T-helper 2 cell treated with Interferon-gamma antibody and Interleukin-4, amounts not matched to agents 5 μg/mL and 100 μg/mL, for 36 hours (primary cell): ENCODE data around the gene SLFN12L.
"Not testable (repeated sequence)": the region's sequence is repeated elsewhere in the genome, so short reads cannot be mapped to it uniquely, and the experiment has no call there.

Experiments used
- DNase-seq: peaks from one replicate; pipeline ENCODE4 v3.0.0; 2021; ENCODE audit warnings: low spot score
- H3K27ac Mint-ChIP-seq: one replicate; pipeline ENCODE4 v1.8.0; 2021; ENCODE audit warnings: mild to moderate bottlenecking, mixed read lengths
- H3K27me3 Mint-ChIP-seq: one replicate; pipeline ENCODE4 v1.8.0; 2021; ENCODE audit warnings: low read depth, mixed read lengths
- H3K36me3 Mint-ChIP-seq: one replicate; pipeline ENCODE4 v1.8.0; 2021; ENCODE audit warnings: low read depth, mixed read lengths
- H3K4me1 Mint-ChIP-seq: one replicate; pipeline ENCODE4 v1.8.0; 2021; ENCODE audit warnings: low read depth, mixed read lengths
- H3K4me3 Mint-ChIP-seq: one replicate; pipeline ENCODE4 v1.8.0; 2022; ENCODE audit warnings: mild to moderate bottlenecking, moderate library complexity, mixed read lengths
- H3K9me3 Mint-ChIP-seq: one replicate; pipeline ENCODE4 v1.8.0; 2021; ENCODE audit warnings: mixed read lengths

Gene SLFN12L

DNA sequence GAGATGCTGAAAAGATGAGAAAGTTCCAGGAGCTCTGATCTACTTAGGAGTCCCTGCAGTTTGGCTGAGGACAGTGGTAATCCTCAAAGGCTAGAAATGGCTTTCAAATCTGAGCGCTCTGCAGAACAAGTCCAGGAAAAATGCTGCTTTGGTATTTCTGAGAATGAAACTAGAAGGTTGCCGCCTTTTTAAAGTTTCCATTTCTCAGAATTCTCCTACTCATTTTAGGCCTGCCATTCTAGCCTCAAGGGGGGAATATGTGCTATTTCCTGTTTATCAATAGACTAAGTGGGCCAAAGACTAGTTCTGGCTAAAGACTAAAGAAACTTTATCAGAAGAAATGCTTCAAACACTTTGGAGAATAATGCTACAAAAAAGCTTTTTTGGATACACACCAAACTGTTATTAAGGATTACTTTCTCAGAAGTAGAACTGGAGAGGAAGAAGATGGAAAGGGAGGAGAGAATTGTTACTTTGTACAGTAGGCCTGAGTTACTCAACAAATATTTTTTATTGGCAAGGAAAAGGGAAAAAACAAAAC is at the start of gene SLFN12L:
SLFN12L (minus strand) TSS at position 78 of the 541 bp plus-strand sequence. CDS start 15,314 bp downstream, outside the sequence.
- peak; percentile 64 for DNase-seq
- Mint-ChIP-seq H3K9me3 (no peaks in the 10 kb centered on the region), H3K36me3 (peaks cover 32% of the 10 kb centered on the region), H3K4me3 (peak within 1 kb of the TSS; percentile 88), H3K27me3 (no peaks in the 10 kb centered on the region), H3K4me1 (peaks cover 41% of the 10 kb centered on the region), H3K27ac (peak within 1 kb of the TSS; percentile 100)

DNA sequence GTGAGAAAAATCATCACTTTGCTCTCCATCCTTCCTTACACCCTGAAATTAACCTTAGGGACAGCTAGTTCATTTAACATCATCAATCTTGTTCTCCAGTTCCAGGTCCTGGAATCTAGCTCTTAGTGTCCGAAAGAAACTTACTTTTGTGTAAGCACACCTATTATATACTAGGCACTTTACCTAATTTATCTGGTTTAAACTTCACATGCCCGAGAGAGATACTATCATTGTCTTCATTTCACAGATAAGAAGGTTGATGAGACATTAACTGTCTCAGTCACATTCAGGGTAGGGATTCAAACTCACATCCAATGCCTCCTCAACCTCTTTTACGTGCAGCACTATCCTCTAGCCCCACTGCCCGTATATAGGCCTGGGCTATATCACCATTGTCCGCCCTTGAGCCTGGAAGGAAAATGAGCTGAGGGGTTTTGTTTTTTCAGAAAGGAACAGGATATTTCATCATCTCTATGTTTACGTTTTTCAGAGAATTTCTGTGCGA is 49.1 kb upstream of the SLFN12L start:
- Mint-ChIP-seq H3K4me3 (peak overlapping the region; percentile 95), H3K27ac (peak overlapping the region; percentile 98), H3K9me3 (no peaks in the 10 kb centered on the region), H3K4me1 (peaks cover 24% of the 10 kb centered on the region), H3K36me3 (peaks cover 5% of the 10 kb centered on the region), H3K27me3 (peaks cover 8% of the 10 kb centered on the region)
- no peak for DNase-seq

DNA sequence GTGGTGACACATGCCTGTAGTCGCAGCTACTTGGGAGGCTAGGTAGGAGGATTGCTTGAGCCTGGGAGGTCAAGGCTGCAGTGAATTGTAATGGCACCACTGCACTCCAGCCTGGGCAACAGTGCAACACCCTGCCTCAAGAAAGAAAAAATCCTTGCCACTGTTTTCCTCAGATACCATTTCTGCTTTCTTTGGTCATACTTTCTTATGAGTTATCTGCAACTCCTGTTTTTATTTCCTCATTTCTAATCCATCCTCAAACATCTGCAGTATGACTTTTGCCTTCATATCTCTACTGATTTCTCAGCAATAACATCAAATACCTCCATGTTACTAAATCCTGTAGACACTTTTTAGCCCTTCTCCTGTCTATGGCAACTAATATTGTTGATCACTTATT is 46.6 kb upstream of the SLFN12L start:
- Mint-ChIP-seq H3K36me3 (peaks cover 3% of the 10 kb centered on the region), H3K4me1 (peaks cover 14% of the 10 kb centered on the region), H3K27ac (no peak overlapping the region), H3K27me3 (peaks cover 8% of the 10 kb centered on the region), H3K4me3 (no peak overlapping the region), H3K9me3 (no peaks in the 10 kb centered on the region)
- DNase-seq = no peak

DNA sequence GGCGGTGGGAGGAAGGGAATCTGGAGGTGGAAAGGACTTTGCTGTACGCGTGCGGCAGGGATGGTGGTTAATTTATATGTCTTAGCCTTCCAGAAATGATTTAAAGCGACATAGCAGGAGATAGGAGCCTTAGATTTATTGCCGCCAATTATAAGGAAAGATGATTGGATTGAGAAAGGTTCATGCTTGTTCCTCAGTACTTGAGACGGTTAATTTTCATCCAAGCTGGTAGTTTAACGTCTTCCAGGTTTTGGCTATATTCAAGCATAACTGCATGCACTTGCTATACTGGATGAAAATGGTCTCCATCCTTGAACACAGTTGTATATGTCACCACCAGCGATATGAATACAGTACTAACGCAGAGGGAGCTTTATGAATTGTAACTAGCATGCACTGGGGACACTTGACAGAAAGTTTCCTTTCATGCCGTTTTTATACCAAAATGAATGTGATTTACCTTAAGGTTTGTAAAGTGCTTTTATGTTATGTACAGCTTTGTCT is 41.5 kb upstream of the SLFN12L start:
- Mint-ChIP-seq H3K4me1 (peaks cover 24% of the 10 kb centered on the region), H3K27me3 (peaks cover 5% of the 10 kb centered on the region), H3K9me3 (no peaks in the 10 kb centered on the region), H3K36me3 (peaks cover 12% of the 10 kb centered on the region), H3K4me3 (peak overlapping the region; percentile 98), H3K27ac (peak overlapping the region; percentile 95)
- no peak for DNase-seq

DNA sequence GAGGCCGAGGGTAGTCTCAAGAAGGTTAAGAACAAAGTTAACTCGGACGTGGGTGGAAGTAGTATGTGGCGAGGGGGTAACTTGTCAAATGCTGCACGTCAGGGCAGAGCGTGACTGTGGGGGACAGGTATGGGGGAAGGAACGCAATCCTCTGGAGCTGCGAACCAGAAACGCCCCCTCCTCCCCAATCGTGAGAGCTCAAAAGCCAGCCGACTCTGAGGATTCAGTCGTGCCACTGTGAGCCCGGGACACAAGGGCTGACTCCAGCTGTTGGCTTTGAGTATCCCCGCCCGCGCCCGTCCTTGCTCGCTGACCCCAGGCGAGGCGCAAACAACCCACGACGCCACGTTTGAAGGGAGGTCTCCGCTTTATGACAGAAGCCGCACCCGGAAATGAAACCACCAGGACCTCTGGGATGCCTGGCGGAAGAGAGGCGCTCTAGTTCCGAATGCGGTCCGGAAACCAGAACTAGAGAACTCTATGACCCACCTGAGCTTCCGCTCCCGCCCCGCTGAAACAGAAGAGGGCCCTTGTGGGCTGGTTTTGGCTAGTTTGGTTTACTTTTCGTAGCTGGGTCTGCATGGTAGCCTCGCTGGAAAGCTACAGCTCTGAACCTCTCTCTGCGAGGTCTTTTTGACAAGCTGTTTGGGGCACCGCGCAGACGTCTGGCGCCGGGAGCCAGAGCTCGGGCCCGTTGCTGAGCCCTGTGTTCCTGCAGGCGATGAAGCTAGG is 40.9 kb upstream of the SLFN12L start, which contains the start of gene PEX12:
PEX12 (minus strand) TSS at position 375 of the 732 bp plus-strand sequence. CDS start 550 bp downstream, outside the sequence.
- no peaks in the 10 kb centered on the region for H3K9me3 Mint-ChIP-seq
- H3K4me3 Mint-ChIP-seq = peak within 1 kb of the TSS; percentile 98
- peak within 1 kb of the TSS; percentile 95 for H3K27ac Mint-ChIP-seq
- peak; percentile 85 for DNase-seq
- H3K4me1 Mint-ChIP-seq = peaks cover 24% of the 10 kb centered on the region
- H3K36me3 Mint-ChIP-seq = peaks cover 12% of the 10 kb centered on the region
- peaks cover under 1% of the 10 kb centered on the region for H3K27me3 Mint-ChIP-seq

DNA sequence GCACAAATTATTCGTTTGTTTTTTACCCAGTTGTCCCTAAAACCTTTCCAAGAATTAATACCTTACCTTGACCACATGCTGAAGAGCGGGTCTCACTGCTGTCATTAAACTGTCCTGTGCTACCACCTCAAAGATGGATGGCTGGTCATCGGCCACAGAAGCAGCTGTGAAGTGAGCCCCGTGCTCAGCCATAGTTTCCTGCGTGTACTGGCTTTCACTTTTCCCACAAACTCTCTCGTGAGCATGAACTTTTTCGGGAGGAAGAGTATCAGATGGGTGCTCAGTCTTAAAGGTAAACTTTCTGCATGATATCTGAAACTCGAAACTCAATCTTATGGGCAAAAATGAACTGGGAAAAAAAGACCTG is 40.3 kb upstream of the SLFN12L start:
- DNase-seq = no peak
- Mint-ChIP-seq H3K27me3 (no peaks in the 10 kb centered on the region), H3K36me3 (peaks cover 12% of the 10 kb centered on the region), H3K27ac (peak overlapping the region; percentile 95), H3K4me3 (peak overlapping the region; percentile 98), H3K9me3 (no peaks in the 10 kb centered on the region), H3K4me1 (peaks cover 24% of the 10 kb centered on the region)

DNA sequence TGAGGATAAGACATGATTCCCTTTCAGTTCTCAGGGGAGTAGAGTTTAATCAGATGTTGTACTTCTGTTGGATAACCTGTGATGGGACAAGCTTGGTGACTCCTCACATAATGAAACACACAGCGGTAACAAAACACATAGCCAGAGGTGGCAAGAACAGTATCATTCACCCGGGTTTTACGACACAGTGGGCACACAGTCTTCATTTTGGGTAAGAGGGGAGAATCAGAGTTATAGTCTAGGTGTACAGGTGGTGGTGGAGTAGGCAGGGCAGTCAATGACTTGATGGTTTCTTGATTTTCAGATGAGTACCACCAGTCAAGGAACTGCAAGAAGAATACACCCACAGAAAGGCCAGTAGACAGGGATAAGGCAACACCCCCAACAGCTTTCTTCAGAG is 38.3 kb upstream of the SLFN12L start:
- Mint-ChIP-seq H3K4me1 (peaks cover 25% of the 10 kb centered on the region), H3K9me3 (no peaks in the 10 kb centered on the region), H3K4me3 (no peak overlapping the region), H3K27me3 (no peaks in the 10 kb centered on the region), H3K27ac (no peak overlapping the region), H3K36me3 (peaks cover 12% of the 10 kb centered on the region)
- DNase-seq = no peak

DNA sequence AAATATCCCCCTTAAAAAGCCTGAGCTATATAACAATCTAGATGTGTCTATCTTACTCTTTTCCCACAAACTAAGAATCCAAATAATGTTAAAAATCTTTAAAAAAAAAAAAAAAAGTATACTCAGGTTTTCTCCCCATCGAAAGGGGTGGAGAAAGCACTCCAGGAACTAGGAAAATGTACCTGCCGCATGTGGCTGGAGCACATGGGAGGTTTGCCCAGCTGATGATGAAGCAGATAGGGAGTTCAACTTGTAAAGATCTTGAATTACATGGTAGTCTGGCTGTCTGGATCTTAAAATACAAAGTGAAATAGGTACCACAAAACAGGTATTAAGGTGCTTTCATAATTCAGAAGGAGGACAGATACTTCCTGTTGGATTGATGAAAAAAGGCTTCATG is 31.9 kb upstream of the SLFN12L start:
- no peak overlapping the region for H3K27ac Mint-ChIP-seq
- H3K4me1 Mint-ChIP-seq = peaks cover 18% of the 10 kb centered on the region
- no peak for DNase-seq
- H3K27me3 Mint-ChIP-seq = peaks cover 6% of the 10 kb centered on the region
- H3K4me3 Mint-ChIP-seq = peak overlapping the region; percentile 88
- no peaks in the 10 kb centered on the region for H3K9me3 Mint-ChIP-seq
- peaks cover 5% of the 10 kb centered on the region for H3K36me3 Mint-ChIP-seq

DNA sequence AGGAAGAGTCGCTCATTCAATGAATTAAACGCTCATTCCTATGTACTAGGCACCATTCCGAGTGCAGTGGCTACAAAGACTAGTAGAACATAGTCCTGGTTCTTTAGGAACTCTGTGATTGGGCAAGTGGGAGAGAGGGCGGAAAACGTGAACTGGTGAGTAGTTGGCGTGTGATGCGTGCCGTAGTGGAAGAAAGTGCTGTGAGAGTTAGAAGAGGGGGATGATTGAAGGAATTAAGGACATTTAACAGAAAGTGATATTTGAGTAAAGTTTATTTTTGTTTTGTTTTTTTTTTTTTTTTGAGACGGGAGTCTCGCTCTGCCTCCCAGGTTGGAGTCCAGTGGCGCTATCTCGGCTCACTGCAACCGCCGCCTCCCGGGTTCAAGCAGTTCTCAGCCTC is 31.1 kb upstream of the SLFN12L start:
- no peaks in the 10 kb centered on the region for H3K9me3 Mint-ChIP-seq
- H3K27ac Mint-ChIP-seq = peak overlapping the region; percentile 73
- peak overlapping the region; percentile 88 for H3K4me3 Mint-ChIP-seq
- peaks cover 6% of the 10 kb centered on the region for H3K27me3 Mint-ChIP-seq
- H3K4me1 Mint-ChIP-seq = peaks cover 18% of the 10 kb centered on the region
- no peak for DNase-seq
- H3K36me3 Mint-ChIP-seq = peaks cover 5% of the 10 kb centered on the region

DNA sequence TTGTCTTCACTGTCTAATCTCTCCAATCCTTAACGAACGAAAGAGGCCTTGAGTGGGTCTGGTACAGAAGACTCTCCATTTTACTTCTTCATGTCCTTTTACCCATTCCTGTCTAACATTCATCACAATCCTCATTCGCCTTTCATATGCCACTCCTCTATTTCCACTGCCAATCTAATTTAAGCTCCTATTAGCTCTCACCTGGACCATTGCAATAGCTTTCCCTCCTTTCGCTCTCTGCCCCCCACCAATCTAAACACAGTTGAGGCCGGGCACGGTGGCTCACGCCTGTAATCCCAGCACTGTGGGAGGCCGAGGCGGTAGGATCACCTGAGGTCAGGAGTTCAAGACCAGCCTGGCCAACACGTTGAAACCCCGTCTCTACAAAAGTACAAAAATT is 29.5 kb upstream of the SLFN12L start:
- Mint-ChIP-seq H3K9me3 (no peaks in the 10 kb centered on the region), H3K4me1 (peaks cover 18% of the 10 kb centered on the region), H3K27me3 (peaks cover 6% of the 10 kb centered on the region), H3K4me3 (peak overlapping the region; percentile 67), H3K27ac (peak overlapping the region; percentile 73), H3K36me3 (peaks cover 5% of the 10 kb centered on the region)
- DNase-seq = no peak

DNA sequence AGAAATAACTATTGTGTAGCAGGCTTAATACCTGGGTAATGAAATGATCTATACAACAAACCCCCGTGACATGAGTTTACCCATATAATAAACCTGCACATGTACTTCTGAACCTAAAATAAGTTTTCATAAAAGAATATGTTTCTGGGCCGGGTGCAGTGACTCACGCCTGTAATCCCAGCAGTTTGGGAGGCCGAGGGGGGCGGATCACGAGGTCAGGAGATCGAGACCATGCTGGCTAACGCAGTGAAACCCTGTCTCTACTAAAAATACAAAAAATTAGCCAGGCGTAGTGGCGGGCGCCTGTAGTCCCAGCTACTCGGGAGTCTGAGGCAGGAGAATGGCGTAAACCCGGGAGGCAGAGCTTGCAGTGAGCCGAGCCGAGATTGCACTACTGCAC is 25.7 kb upstream of the SLFN12L start:
- H3K27me3 Mint-ChIP-seq = peaks cover 22% of the 10 kb centered on the region
- DNase-seq, H3K9me3 Mint-ChIP-seq, H3K27ac Mint-ChIP-seq, H3K36me3 Mint-ChIP-seq, H3K4me3 Mint-ChIP-seq, H3K4me1 Mint-ChIP-seq: not testable (repeated sequence)

DNA sequence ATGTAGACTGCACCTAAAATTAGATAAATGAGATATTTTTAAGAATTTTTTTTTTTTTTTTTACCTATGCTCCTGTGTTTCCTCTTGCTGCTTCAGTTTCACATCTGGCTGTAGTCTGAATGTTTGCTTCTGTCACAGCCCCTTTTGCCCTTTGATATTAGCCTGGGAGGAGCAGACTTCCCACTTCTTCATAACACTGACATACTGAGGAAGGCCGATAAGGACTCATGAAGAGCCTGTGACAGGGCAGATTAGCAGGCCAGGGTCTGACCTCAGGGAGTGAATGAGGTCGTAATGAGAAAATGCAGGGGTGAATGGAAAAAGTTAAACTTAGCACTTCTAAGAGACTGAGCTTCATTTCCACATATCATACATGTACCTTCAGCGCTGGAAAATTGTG is 23.2 kb upstream of the SLFN12L start, which contains the start of gene SLFN14:
SLFN14 (minus strand) TSS at position 117 of the 400 bp plus-strand sequence. CDS start 2,757 bp downstream, outside the sequence.
- Mint-ChIP-seq H3K4me1 (no peaks in the 10 kb centered on the region), H3K27me3 (peaks cover 33% of the 10 kb centered on the region), H3K27ac (no peak within 1 kb of the TSS), H3K36me3 (no peaks in the 10 kb centered on the region), H3K4me3 (no peak within 1 kb of the TSS), H3K9me3 (no peaks in the 10 kb centered on the region)
- DNase-seq = no peak

DNA sequence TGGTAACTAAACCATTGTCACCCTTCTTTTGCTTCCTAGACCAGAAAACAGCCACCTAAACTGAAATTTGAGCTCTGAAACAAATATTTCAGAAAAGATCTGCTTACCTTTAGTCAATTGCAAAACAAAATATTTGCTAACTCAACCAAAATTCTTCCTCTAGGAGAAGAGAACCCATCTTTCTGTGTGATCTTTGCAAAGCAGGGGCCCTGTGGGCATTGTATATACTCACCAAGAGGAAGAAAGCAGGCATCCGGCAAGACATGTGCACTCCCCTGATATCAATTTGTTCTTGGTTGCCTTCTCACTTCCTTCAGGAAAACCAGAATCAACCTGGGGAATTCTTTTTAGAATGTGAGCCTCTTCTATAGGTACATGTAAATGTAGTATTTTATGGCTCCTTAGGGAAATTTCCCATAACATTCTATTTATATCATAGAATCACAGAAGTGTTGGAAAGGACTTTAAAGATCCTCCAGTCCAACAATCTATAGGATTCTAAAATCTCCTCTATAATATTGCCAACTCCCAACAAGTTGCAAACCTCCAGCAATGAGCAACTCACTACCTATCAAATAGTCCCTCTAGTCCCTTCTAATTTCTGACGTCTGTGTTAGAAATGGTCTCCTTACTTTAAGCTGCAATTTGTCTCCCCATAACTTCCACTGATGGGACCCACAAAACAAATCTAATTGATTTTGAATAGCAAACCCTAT is 22.2 kb upstream of the SLFN12L start:
- Mint-ChIP-seq H3K27ac (no peak overlapping the region), H3K4me3 (no peak overlapping the region)

DNA sequence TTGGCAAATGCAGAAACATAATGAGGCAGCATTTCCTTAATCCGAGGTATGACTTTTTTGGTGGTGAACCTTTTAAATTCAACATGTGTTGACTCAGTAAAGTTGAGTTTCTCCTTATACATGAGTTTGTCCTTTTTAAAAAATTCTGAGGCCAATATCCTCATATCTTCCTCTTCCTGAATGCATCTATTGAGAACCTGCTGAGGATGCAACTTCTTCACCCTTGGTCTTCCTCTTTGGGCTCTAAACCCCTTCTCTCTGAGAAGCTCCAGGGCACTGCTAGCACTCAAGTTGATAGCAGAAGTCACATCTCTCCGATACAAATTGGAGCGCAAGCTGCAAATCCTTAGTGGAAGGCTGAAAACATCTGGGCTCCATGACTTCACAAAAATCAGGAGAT is 19.9 kb upstream of the SLFN12L start:
- no peaks in the 10 kb centered on the region for H3K4me1 Mint-ChIP-seq
- no peak for DNase-seq
- H3K27ac Mint-ChIP-seq = no peak overlapping the region
- H3K4me3 Mint-ChIP-seq = no peak overlapping the region
- no peaks in the 10 kb centered on the region for H3K36me3 Mint-ChIP-seq
- H3K9me3 Mint-ChIP-seq = no peaks in the 10 kb centered on the region
- peaks cover 30% of the 10 kb centered on the region for H3K27me3 Mint-ChIP-seq

More for the DNA sequence above, 22.2 kb upstream of the SLFN12L start:
- Mint-ChIP-seq H3K4me1 (no peaks in the 10 kb centered on the region), H3K36me3 (no peaks in the 10 kb centered on the region), H3K9me3 (no peaks in the 10 kb centered on the region), H3K27me3 (peaks cover 31% of the 10 kb centered on the region)
- no peak for DNase-seq
